SU-DHL-6 (cell line): ENCODE results near the gene TRMT2B.

ENCODE experiments used
- H2AFZ ChIP-seq: fragments of 200-600 bp; sonication (generic); 2 replicates; pipeline ENCODE4 v1.6.1; 2014; ENCODE audit warnings: low read depth, mild to moderate bottlenecking, moderate library complexity, mixed read lengths, antibody characterized with exemption, low read length; ENCODE audit not compliant: severe bottlenecking
- H3F3A ChIP-seq: fragments of 200-600 bp; shearing (Covaris generic); 2 replicates; pipeline ENCODE4 v1.6.0; 2016; ENCODE audit warnings: antibody characterized with exemption, mild to moderate bottlenecking; ENCODE audit not compliant: insufficient read depth
- H3K27ac ChIP-seq: fragments of 200-600 bp; sonication (generic); 2 replicates; pipeline ENCODE4 v1.5.1; 2016; ENCODE audit warnings: low read depth, mild to moderate bottlenecking, low read length, moderate library complexity, mixed read lengths
- H3K27me3 ChIP-seq: fragments of 200-600 bp; sonication (generic), shearing (Covaris generic); 2 replicates; pipeline ENCODE4 v1.6.0; 2014; ENCODE audit warnings: mild to moderate bottlenecking, low read length
- H3K36me3 ChIP-seq: fragments of 200-600 bp; sonication (generic); 2 replicates; pipeline ENCODE4 v1.6.1; 2014; ENCODE audit warnings: mild to moderate bottlenecking, low read length, mixed read lengths
- H3K4me2 ChIP-seq: fragments of 300-600, 200-600 bp; shearing (Covaris generic), sonication (generic); 2 replicates; pipeline ENCODE4 v1.6.0; 2014; ENCODE audit warnings: low read length, low read depth, mild to moderate bottlenecking; ENCODE audit not compliant: poor library complexity, severe bottlenecking
- H3K4me3 ChIP-seq: fragments of 200-600 bp; sonication (generic); 2 replicates; pipeline ENCODE4 v1.5.1; 2014; ENCODE audit warnings: antibody characterized with exemption, low read length, mild to moderate bottlenecking, mixed read lengths; ENCODE audit not compliant: insufficient read depth, poor library complexity, severe bottlenecking
- H3K79me2 ChIP-seq: fragments of 200-600 bp; sonication (generic); 2 replicates; pipeline ENCODE4 v1.6.1; 2014; ENCODE audit warnings: mild to moderate bottlenecking, low read length, moderate library complexity; ENCODE audit not compliant: insufficient read depth
- H3K9ac ChIP-seq: fragments of 200-600 bp; sonication (generic); 2 replicates; pipeline ENCODE4 v1.7.0; 2014; ENCODE audit warnings: mild to moderate bottlenecking, low read length
- H3K9me2 ChIP-seq: fragments of 200-600 bp; sonication (generic); replicated peaks from 2 replicates; pipeline ENCODE4 v1.6.1; 2014; ENCODE audit warnings: low read length; ENCODE audit not compliant: insufficient read depth
- H3K9me3 ChIP-seq: fragments of 200-600 bp; sonication (generic); 2 replicates; pipeline ENCODE4 v1.6.1; 2014; ENCODE audit warnings: low read length, mixed read lengths; ENCODE audit not compliant: insufficient read depth
- H4K20me1 ChIP-seq: fragments of 200-600 bp; sonication (generic); 2 replicates; pipeline ENCODE4 v1.6.1; 2014; ENCODE audit warnings: low read depth, mild to moderate bottlenecking, antibody characterized with exemption, low read length, moderate library complexity, mixed read lengths
- EZH2phosphoT487 ChIP-seq: fragments of 200-600 bp; sonication (generic), shearing (Covaris generic); conservative IDR thresholded peaks from 2 replicates; pipeline ENCODE4 v1.6.1; 2018; ENCODE audit warnings: mild to moderate bottlenecking, antibody characterized with exemption, low read length, moderate library complexity, mixed read lengths
- TF ChIP-seq, protein P1 (sequence below): fragments of 200-600 bp; sonication (generic); IDR thresholded peaks from one replicate; pipeline ENCODE4 v1.5.1; 2017; ENCODE audit warnings: antibody characterized with exemption, mild to moderate bottlenecking, low read length, moderate library complexity; ENCODE audit not compliant: insufficient read depth, poor library complexity, severe bottlenecking

Gene TRMT2B

DNA sequence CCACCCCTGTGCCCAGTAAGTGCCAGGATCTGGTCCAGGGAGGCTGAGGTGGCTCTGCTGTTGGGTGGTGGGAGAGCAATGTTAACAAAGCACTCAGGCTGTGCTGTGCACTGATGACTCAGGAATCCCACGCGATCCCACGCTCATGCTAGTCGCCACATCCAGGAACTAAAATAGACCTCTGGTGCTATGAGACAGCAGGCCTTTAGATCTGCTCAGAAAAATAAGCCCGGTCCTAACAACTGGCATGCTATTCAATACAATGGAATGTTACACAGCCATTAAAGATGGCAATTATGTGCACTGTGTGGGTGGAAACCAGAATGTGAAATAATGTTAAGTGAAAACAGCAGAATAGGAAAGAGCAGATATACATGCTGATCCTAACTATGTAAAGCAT is 56.4 kb downstream of the TRMT2B start:
- no peak overlapping the region for H3K4me3 ChIP-seq
- no peaks in the 10 kb centered on the region for H3K9me3 ChIP-seq
- H4K20me1 ChIP-seq = no peaks in the 10 kb centered on the region
- no peaks in the 10 kb centered on the region for H3K27me3 ChIP-seq
- no peaks in the 10 kb centered on the region for H3K79me2 ChIP-seq
- no peak overlapping the region for H3K4me2 ChIP-seq
- H3F3A ChIP-seq = no peaks in the 10 kb centered on the region
- H3K9me2 ChIP-seq = no peaks in the 10 kb centered on the region
- H3K27ac ChIP-seq = no peak overlapping the region
- no peak for TF ChIP-seq EZH2phosphoT487
- TF ChIP-seq, protein P1, sequence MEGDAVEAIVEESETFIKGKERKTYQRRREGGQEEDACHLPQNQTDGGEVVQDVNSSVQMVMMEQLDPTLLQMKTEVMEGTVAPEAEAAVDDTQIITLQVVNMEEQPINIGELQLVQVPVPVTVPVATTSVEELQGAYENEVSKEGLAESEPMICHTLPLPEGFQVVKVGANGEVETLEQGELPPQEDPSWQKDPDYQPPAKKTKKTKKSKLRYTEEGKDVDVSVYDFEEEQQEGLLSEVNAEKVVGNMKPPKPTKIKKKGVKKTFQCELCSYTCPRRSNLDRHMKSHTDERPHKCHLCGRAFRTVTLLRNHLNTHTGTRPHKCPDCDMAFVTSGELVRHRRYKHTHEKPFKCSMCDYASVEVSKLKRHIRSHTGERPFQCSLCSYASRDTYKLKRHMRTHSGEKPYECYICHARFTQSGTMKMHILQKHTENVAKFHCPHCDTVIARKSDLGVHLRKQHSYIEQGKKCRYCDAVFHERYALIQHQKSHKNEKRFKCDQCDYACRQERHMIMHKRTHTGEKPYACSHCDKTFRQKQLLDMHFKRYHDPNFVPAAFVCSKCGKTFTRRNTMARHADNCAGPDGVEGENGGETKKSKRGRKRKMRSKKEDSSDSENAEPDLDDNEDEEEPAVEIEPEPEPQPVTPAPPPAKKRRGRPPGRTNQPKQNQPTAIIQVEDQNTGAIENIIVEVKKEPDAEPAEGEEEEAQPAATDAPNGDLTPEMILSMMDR = no peak
- H3K9ac ChIP-seq = no peak overlapping the region
- H3K36me3 ChIP-seq = no peaks in the 10 kb centered on the region
- H2AFZ ChIP-seq = no peak overlapping the region

DNA sequence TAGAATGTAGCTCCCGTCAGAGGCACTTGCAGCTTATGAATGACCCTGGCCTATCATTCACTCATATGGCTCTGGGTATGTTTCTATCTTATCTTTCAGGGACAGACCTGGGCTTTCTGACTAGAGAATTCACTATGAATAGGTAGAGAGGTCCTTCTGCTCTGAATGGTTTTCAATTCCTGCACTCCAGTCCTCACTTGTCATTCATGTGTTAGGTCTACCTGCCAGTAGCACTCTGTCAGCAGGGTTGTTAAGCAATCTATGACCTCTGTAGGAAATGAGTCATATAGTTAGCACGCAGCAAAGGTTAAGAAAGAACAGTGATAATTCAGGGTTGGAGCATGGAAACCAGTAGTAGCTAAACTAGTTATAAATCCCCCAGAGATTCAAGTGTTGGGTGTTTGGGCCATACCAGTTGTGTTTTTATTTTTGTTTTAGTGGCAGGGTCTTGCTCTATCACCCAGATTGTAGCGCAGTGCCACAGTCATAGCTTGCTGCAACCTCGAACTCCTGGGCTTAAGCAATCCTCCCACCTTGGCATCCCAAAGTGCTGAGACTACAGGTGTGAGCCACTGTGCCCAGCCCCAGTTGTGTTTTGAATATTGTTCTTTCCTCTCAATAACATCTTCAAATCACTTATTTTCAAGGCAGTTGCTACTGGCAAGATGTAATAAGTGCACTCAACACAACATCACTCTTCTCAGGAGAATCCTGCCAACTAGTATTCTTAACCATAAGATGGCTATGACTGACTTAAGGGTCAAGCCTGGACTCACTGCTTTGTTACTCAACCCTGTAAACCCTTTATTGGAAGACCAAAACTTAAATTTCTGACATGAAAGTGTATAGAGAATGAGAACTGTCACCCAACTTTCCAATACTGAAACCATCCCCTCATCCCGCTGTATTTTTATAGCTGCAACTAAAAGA is 57.3 kb downstream of the TRMT2B start:
- no peak overlapping the region for H3K4me3 ChIP-seq
- no peaks in the 10 kb centered on the region for H3K27me3 ChIP-seq
- H4K20me1 ChIP-seq = no peaks in the 10 kb centered on the region
- H2AFZ ChIP-seq = no peak overlapping the region
- H3F3A ChIP-seq = no peaks in the 10 kb centered on the region
- H3K79me2 ChIP-seq = no peaks in the 10 kb centered on the region
- H3K27ac ChIP-seq = no peak overlapping the region
- H3K36me3 ChIP-seq = no peaks in the 10 kb centered on the region
- H3K9me3 ChIP-seq = no peaks in the 10 kb centered on the region
- TF ChIP-seq EZH2phosphoT487 = no peak
- TF ChIP-seq, protein P1 = no peak
- H3K9me2 ChIP-seq = no peaks in the 10 kb centered on the region
- H3K4me2 ChIP-seq = no peak overlapping the region
- no peak overlapping the region for H3K9ac ChIP-seq

DNA sequence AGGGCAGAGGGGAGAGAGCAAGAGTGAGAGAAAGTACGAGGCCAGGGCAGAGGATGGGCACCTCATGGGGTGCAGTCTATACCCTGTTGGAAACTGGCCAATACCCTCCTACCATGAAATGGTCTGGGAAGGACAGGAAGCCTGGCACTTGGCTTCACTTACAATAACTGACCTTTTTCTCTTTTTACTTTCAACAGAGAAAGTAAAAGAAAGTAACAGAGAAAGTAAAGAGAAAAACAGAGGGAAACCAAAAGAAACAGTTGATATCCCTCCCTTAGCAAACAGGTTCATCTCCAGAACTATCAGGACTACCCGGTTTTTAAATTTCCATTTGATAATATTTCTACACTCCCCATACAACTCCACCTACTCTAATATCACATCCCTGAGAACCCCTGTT is 61.8 kb downstream of the TRMT2B start:
- no peak overlapping the region for H2AFZ ChIP-seq
- no peaks in the 10 kb centered on the region for H3K9me2 ChIP-seq
- no peak overlapping the region for H3K4me2 ChIP-seq
- no peaks in the 10 kb centered on the region for H3K79me2 ChIP-seq
- H3K9ac ChIP-seq = no peak overlapping the region
- H3K27me3 ChIP-seq = no peaks in the 10 kb centered on the region
- no peak overlapping the region for H3K27ac ChIP-seq
- TF ChIP-seq EZH2phosphoT487 = no peak
- TF ChIP-seq, protein P1 = no peak
- H3F3A ChIP-seq = no peaks in the 10 kb centered on the region
- no peaks in the 10 kb centered on the region for H4K20me1 ChIP-seq
- no peak overlapping the region for H3K4me3 ChIP-seq
- no peaks in the 10 kb centered on the region for H3K36me3 ChIP-seq
- H3K9me3 ChIP-seq = no peaks in the 10 kb centered on the region
